HG03196 (cell line): ENCODE measurements around the gene NPR2.

Experiments
- ATAC-seq: cut with Tn5 transposase; IDR thresholded peaks from one replicate; pipeline ENCODE4 v1.9.1; 2021; ENCODE audit not compliant: unreplicated experiment

Gene NPR2

GRCh38 chr9:35829084-35829763 is 37.8 kb downstream of the NPR2 start, which contains the start of gene TMEM8B:
TSS of gene TMEM8B (plus strand) at chr9:35829228. CDS start at chr9:35829448, 220 bp downstream.
- ATAC-seq = peak; percentile 70

GRCh38 chr9:35829764-35830096 is 38.3 kb downstream of the NPR2 start:
- ATAC-seq = no peak

DNA sequence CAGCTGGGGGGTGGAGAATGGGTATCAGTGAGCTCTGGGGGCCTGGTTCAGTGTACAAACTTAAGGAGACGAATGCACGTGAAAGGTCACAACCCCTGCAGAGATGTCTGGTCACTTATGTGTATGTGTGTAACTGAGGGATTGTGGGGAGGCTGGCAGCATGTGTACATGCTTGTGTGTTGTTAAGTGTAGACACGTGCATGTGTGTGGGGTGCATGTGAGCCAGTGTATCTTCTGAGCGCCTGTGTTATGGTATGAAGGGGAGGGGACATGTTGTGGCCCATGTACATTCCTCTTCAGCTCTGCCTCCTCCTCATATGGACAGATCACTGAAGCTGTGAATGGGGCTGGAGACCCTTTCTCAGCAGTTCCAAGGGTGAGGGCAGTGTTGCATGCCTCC is 39.6 kb downstream of the NPR2 start:
- ATAC-seq = no peak

GRCh38 chr9:35832814-35833213 is 41.4 kb downstream of the NPR2 start:
- no peak for ATAC-seq

DNA sequence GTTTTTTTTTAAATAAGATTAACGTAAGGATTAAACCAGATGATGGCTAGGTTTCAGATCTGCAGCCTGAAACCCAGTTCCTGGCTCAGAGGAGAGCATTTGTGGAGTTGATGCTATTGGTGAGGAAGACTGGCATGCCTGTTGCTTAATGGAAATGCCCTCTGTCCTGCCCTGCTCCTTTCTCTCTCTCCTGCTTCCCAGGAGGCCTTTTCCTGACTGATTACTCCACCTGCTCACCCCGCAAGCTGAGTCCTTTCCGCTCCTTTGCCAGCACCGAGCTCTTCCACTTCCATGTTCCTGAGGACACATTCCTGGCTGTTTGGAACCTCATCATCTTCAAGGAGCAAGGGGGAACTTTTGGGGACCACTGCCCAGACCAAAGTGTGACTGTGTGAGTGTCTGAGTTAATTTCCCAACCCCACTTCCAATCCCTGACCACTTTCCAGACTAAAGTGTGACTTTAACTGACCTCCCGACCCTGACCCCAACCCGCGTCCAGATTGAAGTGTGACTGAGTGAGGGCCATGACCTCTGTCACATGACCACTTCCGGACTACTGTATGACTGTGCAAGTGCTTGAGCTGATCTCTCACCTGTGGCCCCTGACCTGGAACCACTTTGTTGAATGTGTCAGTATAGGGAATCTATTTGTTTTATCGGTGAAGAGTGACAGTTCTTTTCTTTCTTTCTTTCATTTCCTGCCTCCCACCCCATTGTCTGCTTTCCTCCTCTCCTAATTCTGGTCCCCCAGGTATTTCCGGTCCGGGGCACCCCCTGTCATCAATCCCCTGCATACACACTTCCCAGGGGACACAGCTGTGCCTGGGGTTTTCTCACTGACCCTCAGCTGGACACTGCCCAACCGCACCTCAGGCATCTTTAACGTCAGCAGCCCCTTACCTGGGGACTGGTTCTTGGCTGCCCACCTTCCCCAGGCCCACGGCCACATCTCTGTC is 43.1 kb downstream of the NPR2 start:
- ATAC-seq = no peak

DNA sequence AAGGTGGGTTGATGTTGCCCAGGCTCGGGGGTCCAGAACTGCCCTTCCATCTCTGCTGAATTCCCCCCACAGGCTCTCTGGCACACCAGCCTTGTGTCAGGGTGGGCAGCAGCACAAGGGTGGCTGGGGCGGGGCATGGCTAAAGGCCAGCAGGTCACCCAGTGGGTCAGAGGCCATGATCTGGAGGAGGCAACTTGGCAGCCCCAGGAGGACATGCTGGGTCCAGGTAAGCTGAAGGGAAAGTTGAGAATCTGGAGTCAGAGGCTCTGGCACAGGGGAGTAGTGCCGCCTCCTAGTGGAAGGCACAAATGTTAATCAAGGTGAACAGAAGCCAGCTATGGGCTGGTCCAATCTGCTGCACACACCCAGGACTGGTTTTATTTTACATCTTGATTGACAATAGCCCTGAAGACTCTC is 43.8 kb downstream of the NPR2 start:
- no peak for ATAC-seq

GRCh38 chr9:35835766-35836165 is 44.4 kb downstream of the NPR2 start:
- ATAC-seq = no peak

DNA sequence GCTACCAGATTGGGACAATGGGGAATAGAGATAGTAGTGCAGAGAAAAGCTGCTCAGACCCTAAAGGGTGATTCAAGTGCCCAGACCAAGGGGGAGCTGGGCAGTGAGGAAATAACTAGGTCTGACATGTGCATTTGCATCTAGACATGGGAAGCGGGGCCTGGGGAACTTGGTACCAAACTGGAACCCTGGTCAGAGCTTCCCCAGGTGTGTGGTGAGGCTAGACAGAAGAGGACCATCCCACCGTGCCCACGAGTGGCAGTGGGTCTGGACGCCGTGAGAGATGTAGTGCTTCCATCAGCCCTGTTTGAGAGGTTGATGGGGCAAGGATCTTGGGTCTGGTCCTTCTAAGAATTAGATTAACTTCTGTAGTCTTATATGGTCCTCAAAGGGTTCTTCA is 45.2 kb downstream of the NPR2 start:
- ATAC-seq = no peak

- ATAC-seq = no peak
Measured at GRCh38 chr9:35839926-35840325, 48.5 kb downstream of the NPR2 start.

GRCh38 chr9:35840881-35841644 is 49.7 kb downstream of the NPR2 start:
- no peak for ATAC-seq

GRCh38 chr9:35841645-35841900 is 50.2 kb downstream of the NPR2 start:
- no peak for ATAC-seq

DNA sequence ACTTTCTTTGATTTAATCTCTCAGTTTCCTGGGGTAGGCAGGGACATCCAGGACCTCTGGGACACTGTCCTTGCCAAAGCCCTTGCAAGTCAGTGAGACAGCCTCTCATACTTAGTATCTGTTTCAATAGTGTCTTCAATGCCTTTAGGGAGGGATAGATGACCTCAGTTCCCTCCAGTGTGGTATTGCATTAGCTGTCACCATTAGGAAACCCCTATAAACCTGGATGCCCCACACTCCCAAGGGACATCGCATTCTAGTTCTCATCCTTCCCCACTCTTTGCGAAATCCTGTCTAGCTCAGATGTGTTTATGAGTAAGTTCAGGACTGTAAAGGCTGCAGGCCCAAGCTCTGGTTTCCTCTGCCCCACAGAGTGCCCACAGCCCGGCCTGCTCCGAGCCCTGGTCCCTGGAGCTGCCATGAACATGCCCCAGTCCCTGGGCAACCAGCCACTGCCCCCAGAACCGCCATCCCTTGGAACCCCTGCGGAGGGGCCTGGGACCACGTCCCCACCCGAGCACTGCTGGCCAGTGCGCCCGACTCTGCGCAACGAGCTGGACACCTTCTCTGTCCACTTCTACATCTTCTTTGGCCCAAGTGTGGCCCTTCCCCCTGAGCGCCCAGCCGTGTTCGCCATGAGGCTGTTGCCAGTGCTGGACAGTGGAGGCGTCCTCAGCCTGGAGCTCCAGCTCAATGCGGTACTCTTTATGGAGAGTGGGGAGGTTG is 50.8 kb downstream of the NPR2 start:
- no peak for ATAC-seq

DNA sequence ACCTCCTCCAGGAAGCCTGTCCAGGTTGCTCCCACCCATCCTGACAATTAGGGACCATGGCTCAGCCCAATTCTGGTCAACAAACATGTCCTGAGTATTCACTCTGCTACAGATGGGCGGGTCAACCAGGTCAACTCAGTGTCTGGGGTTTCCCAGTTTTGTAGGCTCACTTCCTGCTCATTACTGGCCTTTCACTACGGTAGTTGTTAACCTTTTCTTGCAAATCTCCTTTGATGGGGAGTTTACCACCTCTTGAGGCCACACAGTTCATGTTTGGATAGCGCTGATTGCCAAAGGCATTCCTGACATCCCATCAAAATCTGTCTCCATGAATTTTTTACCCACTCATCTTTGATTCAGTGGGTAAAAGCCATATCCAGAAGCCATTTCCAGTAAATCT is 51.4 kb downstream of the NPR2 start:
- ATAC-seq = peak; percentile 40

GRCh38 chr9:35844628-35845270 is 53.4 kb downstream of the NPR2 start:
- no peak for ATAC-seq

DNA sequence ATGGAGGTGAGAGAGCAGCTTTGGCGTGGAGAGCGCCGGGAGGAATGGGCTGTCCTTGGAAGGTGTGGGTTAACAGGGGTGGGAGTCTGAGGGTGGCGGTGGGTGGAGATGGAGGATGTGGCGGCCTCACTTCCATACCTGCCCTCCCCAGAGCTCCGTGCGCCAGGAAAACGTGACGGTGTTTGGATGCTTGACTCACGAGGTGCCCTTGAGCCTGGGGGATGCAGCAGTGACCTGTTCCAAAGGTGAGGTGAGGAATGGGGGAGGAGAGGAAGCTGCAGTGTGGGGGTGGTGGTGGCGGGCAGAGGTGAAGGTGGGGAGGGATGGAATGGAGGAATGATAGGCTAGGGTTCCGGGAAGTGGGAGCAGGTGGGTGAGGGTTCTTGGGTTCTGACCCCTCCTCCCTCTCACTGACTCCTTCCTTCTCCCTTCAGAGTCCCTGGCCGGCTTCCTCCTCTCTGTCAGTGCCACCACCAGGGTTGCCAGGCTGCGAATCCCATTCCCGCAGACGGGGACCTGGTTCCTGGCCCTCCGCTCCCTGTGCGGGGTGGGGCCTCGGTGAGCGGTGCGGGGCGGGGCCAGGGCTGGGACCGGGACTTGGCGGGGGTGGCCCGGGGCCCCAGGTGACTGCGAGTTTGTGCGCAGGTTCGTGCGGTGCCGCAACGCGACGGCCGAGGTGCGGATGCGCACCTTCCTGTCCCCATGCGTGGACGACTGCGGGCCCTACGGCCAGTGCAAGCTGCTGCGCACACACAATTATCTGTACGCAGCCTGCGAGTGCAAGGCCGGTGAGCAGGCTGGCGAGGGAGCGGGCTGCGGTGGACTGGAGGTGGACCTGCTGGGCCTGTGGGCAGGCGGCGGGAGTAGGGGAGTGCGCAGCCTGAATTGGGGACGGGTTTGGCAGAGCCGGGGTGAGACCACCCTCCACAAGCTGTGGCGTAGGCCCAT is 54.7 kb downstream of the NPR2 start:
- ATAC-seq = no peak

GRCh38 chr9:35847792-35848572 is 56.6 kb downstream of the NPR2 start:
- peak; percentile 92 for ATAC-seq

DNA sequence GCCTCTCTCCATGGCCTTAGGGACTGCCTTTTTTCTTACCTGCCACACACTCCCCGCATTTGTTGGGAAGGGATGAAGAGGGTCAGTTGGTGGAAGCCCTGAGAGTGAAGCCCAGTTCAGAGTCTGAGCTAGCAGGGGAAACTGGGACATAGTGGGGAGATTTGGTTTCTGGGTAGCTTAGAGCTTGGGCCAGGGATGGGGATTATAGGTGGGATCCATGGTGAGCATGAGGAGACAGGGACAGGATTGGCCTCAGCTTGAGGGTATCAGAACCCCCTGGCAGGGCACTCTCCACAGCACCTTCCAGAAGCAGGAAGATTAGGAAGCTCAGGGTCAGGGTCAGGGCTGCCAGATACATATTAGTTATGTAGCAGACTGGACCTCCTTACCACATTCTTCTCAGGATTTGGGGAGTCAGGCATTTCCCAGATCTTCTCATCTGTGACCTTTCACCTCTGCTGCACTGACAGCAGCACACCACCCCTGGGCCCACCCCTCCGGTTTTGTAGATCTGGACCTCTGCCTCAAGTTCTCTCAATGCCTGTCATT is 61.0 kb downstream of the NPR2 start:
- ATAC-seq = no peak
